SKM-1 (cell line): ENCODE results near the gene PTCHD4.

Experiments used
- DNase-seq: peaks from one replicate; lab custom pipeline; 2025; ENCODE audit not compliant: unreplicated experiment; lab: John Stamatoyannopoulos, UW

Gene PTCHD4

GRCh38 chr6:48100588-48100895 lies 10.5 kb downstream of the PTCHD4 start:
- no peak for DNase-seq

DNA sequence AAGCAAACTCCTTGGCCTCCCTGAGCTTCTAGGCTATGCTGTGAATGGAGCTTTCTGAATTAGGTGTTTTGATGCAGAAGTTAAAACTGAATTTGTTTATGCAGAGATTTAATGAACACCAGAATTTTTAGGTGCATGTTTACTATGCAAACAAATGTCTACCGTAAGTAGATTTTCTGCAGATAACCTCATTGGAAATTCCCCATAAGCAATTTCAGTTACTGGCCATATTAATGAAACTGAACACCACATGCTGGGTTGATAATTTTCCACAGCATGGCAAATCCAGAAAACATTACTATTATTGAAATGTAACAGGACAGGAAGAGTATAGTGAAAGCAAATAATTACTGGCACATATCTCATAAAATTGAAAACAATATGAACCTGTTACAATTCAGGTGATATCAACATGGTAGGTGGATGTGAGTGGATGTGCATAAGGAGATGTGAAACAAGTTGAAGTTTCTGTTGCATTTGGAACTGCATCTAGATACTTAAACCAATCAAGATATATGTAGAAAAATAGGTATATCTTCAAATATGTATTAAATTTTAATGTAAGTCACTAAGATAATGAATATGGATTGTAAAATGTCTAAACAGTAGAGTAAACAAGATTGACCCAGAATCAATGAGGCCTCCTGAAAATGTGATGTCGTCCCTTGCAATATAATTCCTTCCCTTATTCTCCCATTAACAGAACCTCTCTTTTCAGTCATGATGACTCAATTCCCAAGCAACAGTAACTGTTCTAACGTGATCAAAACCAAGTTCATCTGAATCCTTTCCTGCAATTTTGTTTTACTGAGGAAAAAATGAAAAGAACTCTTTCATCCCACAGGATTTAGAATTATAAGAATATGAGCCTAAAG lies 11.0 kb downstream of the PTCHD4 start:
- no peak for DNase-seq

GRCh38 chr6:48098923-48099322 lies 12.1 kb downstream of the PTCHD4 start:
- no peak for DNase-seq

- DNase-seq = no peak
Measured at GRCh38 chr6:48092550-48093217, 18.3 kb downstream of the PTCHD4 start.

- no peak for DNase-seq
Measured at GRCh38 chr6:48090546-48090945, 20.5 kb downstream of the PTCHD4 start.

DNA sequence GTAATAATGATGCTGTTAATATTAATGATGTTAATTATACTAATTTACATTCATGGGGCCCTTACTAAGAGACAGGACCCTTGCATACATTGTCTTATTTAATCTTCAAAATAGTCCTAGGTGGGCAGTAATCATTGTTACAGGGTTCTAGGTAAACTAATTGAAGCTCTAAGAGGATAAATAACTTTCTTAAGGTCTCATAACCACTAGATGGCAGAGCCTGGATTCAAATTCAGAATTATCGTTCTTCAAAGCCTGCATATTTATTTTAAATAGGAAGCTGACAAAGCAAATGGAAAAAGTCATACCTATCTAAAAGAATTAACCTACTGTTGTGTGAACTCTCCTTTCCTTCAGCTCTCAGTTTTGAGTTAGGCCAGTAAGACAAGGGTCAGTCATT lies 23.5 kb downstream of the PTCHD4 start:
- no peak for DNase-seq

GRCh38 chr6:48086187-48086586 lies 24.8 kb downstream of the PTCHD4 start:
- DNase-seq = no peak

GRCh38 chr6:48085131-48085741 lies 25.8 kb downstream of the PTCHD4 start:
- DNase-seq = no peak

DNA sequence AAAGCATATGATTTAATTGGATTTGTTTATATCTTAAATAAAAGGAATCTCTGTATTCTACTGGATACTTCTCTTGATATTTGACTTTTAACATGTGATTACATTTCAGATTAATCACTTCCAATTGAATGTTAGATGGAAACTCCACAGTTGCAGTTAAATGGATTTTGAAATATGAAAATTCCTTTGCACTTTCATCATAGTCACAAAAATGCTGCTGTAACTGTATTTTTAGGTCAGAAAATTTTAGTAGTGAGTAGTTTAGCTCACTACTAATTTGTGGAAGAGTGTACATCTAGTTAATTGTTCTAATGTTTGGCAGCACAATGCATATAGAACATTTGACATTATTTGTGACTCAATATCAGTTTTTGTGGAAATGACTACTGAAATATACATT lies 26.8 kb downstream of the PTCHD4 start:
- no peak for DNase-seq

GRCh38 chr6:48080227-48081009 lies 30.6 kb downstream of the PTCHD4 start:
- DNase-seq = no peak

DNA sequence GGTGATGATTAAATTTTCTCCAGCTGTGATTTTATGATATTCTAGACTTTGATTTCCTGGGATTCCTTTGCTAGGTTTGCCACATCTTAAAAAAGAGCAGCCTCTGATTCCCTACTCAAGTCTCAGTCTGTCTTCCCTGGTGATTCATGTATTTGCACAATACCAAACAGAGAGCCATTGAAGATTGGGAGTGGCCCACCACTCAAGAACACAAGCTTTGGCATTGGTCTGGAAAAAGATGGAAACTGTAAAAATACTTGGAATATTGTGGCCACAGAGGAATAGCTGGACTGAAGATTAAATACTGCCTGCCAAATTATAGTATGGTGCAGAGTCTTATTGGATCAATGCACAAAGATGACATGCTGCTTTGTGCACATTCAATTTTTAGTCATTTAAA lies 32.9 kb downstream of the PTCHD4 start:
- no peak for DNase-seq

DNA sequence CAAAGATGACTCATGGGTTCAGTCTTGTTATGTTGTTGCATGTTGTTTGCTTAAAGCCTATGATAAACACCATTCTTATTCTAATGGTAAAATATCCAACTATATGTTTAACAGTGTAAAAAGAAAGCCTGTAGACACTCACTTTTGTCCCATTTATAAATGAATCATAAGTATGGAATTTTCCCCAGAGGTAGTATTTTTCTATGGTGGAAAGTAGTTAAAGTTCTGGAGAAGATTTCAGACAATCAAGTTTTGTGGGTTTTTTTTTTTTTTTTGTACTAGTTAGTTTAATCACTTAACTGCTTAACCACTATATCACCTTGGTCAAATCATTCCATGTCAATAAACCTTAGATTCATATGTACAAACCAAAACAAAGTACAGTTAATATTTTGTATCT lies 35.8 kb downstream of the PTCHD4 start:
- no peak for DNase-seq

DNA sequence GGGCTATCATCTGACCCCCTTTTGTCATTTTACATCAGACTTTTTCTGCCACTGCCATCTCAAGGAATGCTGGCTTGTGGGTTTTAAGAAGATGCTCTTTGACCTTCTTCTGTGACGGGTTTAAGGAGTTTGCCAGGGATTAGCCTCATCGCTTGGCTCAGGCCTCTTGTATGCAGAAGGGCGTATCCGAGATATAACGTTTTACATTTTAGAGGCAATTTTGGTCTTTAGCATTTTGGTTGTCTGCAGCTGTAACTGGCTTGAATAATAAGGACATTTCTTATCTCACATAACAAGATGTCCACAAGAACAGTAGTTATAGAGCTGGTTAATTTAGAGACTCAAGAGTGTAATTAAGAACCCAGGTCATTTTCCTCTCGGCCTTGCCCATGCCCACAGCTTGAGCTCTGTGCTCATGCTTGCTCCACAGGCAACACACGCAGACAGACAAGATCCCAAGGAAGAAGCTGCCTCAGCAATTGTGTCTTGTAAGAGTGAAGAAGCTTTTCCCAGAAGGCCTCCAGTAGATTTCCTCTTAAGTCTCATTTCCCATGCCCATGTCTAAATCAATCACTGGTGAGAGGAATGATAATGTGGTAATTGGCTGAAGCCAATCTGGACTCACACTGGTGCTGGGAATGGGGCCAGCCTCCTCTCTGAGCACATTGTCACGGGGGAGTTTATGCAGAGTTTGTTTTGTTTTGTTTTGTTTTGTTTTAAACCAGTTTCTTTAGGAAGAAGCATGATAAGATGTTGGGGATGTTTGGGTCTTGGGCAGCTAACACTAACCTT lies 36.8 kb downstream of the PTCHD4 start:
- no peak for DNase-seq

DNA sequence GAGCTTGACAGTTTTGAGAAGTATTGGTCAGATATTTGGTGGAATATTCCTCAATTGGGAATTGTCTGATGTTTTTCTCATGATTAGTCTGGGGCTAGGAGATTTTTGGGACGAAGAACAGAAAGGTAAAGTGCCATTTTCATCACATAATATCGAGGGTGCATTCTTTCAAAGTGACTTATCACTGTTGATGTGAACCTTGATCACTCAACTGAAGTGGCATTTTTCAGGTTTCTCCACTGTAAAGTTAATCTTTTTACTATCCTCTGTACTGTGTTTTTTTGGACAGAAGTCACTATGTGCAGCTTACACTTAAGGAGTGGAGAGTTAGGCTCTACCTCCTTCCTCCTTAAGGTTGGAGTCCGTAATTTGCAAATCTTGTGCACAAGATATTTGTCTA lies 39.2 kb downstream of the PTCHD4 start:
- no peak for DNase-seq

GRCh38 chr6:48069280-48069679 lies 41.7 kb downstream of the PTCHD4 start:
- DNase-seq = no peak

DNA sequence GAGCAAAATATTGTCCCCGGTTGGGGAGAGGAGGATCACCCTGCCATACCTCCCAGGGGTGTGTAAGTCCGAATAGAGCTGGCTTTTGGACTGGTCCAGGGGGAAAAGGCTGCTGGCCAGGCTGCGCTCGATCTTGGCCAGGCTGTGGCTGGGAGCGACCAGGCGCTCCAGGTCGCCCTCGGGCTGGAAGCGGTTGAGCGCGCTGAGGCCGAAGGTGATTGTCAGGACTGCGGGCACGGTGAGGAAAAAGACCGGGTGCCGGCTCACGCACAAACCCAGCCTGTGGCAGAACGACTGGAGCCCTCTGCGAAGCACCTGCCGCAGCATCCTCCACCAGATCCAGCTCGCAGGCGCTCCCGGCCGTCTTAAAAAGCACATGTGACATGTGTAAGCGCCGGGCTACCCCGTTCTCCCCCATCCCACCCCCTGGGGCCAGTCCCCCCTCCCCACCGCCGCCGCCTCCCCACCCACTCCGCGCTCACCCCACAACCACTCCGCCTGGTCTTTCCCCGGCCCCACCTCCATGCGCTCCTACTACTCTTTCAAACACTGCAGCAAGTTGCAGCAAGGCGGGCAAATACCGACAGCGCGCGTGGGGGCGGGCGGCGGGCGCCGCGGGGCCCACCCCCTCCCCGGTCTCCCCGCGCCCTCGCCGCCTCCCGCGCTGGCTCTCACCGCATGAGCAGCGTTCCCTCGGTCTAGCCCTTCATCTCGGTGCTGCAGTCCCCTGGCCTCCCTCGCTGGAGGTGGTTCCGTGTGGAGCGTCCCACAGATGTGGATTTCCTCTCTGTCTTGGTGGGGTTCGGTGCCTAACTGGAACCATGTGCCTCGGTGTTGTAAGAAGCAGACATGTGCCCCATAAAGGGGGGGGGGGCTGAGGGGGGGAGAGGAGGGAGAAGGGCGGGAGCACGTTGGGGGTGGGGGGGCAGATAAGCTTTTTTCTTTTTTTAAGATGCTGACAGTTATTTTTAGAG lies 42.4 kb downstream of the PTCHD4 start:
- no peak for DNase-seq

GRCh38 chr6:48067886-48068277 lies 43.1 kb downstream of the PTCHD4 start:
- DNase-seq = no peak

GRCh38 chr6:48067148-48067712 lies 43.8 kb downstream of the PTCHD4 start:
- DNase-seq = no peak

GRCh38 chr6:48061265-48061990 lies 49.6 kb downstream of the PTCHD4 start:
- DNase-seq = no peak
